Prostate gland (tissue), 2 donors: ENCODE results near the gene KLHL24. TPM values are rescaled to one million over a fixed set of nuclear protein-coding genes. Genes with fewer than 3 reads are reported as not detected.
"Not testable (repeated sequence)": the region's sequence is repeated elsewhere in the genome, so short reads cannot be mapped to it uniquely, and the experiment has no call there.

Experiments used
- DNase-seq: peaks from one replicate; pipeline ENCODE4 v3.0.0-alpha.2; 2019; ENCODE audit warnings: low spot score
- H3K27ac ChIP-seq, 2 donors: fragments of 200-600 bp; sonication (generic); 2 replicates each; pipeline ENCODE4 v1.5.1; 2017 to 2019
- H3K27me3 ChIP-seq: fragments of 200-600 bp; sonication (generic); replicated peaks from 2 replicates; pipeline ENCODE4 v1.5.1; 2019; ENCODE audit not compliant: insufficient read depth
- H3K36me3 ChIP-seq, 2 donors: fragments of 200-600 bp; sonication (generic); 1 replicate in 1 of 2; 2 replicates in 1 of 2; pipeline versions ENCODE4 v1.5.1 to v1.8.1; 2017 to 2019
- H3K4me1 ChIP-seq: fragments of 200-600 bp; sonication (generic); replicated peaks from 2 replicates; pipeline ENCODE4 v1.5.1; 2019
- H3K4me3 ChIP-seq, 2 donors: fragments of 200-600 bp; sonication (generic); 2 replicates each; pipeline ENCODE4 v1.5.1; 2017 to 2019
- H3K9me3 ChIP-seq: fragments of 200-600 bp; sonication (generic); 2 replicates; pipeline ENCODE4 v1.5.1; 2017
- POLR2A ChIP-seq: fragments of 450-650 bp; IDR thresholded peaks from one replicate; pipeline ENCODE4 v1.6.1; 2016; ENCODE audit warnings: antibody characterized with exemption, mild to moderate bottlenecking
- POLR2AphosphoS5 ChIP-seq: sonication (generic); formaldehyde crosslinking; IDR thresholded peaks from one replicate; pipeline ENCODE4 v1.6.1; 2017; ENCODE audit warnings: antibody characterized with exemption
- WGBS: methylation state at CpG from one replicate; pipeline ENCODE4 v1.1.5; 2018; 5-methylcytosine and 5-hydroxymethylcytosine counted together
- intact Hi-C: fragments of 100-400 bp; cut with DNase I; formaldehyde crosslinking; loops from one replicate; pipeline ENCODE4 v1.14.2; 2022
- total RNA-seq, 2 donors: library from RNA; depleted of rRNA; stranded (reverse); fragments of >200 nt; gene quantifications; one replicate each; pipeline ENCODE4 v1.1.0, GENCODE V29; 2016
- TF ChIP-seq, protein P1 (sequence below), 4 experiments: fragments of 200-600 bp in 2 of 4; fragments of 450-650 bp in 2 of 4; sonication (generic) in 2 of 4; IDR thresholded peaks; 1 replicate in 3 of 4; 2 replicates in 1 of 4; pipeline ENCODE4 v1.5.1; 2016 to 2019; ENCODE audit warnings: antibody characterized with exemption in 4 of 4, mild to moderate bottlenecking in 2 of 4, moderate library complexity in 2 of 4

The KLHL24 gene
- total RNA-seq, 2 donors from 2014 or later, result 69.5 to 79.2 TPM

DNA sequence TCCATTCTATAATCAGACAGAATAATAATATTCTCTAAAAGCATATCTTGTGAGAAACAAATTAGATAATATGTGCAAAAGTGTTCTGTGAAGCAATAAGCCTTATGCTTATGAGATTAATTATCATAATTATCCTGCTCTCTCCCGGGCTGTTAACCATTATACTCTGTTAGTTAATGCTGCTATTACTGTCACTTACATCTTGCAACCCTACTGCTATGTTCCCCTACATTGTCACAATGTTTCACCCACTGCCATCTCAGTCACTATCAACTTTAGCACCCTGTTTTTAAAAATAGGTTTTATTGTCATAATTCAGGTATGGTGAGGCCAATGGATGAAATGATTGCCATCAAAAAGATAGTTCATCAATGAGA is 15.2 kb upstream of the KLHL24 start:
- Histone ChIP-seq H3K27me3 (no peaks in the 10 kb centered on the region), H3K27ac (no peak overlapping the region), H3K4me1 (no peaks in the 10 kb centered on the region), H3K36me3 (no peaks in the 10 kb centered on the region), H3K4me3 (no peak overlapping the region), H3K9me3 (no peaks in the 10 kb centered on the region)
- TF ChIP-seq POLR2AphosphoS5 (no peak), POLR2A (no peak)
- TF ChIP-seq, protein P1, sequence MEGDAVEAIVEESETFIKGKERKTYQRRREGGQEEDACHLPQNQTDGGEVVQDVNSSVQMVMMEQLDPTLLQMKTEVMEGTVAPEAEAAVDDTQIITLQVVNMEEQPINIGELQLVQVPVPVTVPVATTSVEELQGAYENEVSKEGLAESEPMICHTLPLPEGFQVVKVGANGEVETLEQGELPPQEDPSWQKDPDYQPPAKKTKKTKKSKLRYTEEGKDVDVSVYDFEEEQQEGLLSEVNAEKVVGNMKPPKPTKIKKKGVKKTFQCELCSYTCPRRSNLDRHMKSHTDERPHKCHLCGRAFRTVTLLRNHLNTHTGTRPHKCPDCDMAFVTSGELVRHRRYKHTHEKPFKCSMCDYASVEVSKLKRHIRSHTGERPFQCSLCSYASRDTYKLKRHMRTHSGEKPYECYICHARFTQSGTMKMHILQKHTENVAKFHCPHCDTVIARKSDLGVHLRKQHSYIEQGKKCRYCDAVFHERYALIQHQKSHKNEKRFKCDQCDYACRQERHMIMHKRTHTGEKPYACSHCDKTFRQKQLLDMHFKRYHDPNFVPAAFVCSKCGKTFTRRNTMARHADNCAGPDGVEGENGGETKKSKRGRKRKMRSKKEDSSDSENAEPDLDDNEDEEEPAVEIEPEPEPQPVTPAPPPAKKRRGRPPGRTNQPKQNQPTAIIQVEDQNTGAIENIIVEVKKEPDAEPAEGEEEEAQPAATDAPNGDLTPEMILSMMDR (IDR thresholded peaks at IDR 0.05), result no peak
- no peak for DNase-seq
- 88% methylated on average over 1 of the region's 1 CpG for WGBS
- intact Hi-C loops, result no loop called here

DNA sequence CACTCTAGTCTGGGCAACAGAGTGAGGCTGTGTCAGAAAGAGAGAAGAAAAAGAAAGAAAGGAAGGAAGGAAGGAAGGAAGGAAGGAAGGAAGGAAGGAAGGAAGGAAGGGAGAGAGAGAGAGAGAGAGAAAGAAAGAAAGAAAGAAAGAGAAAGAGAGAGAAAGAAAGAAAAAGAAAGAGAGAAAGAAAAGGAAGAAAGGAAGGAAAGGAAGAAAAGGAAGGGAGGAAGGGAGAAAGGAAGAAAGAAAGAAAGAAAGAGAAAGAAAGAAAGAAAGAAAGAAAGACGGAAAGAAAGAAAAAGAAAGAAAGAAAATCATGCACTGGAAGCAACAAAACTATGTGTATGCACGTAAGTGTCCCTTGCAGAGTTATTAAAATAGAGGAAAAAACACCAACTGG is 12.9 kb upstream of the KLHL24 start:
- DNase-seq, H3K27ac ChIP-seq, H3K36me3 ChIP-seq, H3K4me3 ChIP-seq, intact Hi-C loops, H3K9me3 ChIP-seq, H3K27me3 ChIP-seq, H3K4me1 ChIP-seq: not testable (repeated sequence)
- 92% methylated on average over 2 of the region's 2 CpGs for WGBS

DNA sequence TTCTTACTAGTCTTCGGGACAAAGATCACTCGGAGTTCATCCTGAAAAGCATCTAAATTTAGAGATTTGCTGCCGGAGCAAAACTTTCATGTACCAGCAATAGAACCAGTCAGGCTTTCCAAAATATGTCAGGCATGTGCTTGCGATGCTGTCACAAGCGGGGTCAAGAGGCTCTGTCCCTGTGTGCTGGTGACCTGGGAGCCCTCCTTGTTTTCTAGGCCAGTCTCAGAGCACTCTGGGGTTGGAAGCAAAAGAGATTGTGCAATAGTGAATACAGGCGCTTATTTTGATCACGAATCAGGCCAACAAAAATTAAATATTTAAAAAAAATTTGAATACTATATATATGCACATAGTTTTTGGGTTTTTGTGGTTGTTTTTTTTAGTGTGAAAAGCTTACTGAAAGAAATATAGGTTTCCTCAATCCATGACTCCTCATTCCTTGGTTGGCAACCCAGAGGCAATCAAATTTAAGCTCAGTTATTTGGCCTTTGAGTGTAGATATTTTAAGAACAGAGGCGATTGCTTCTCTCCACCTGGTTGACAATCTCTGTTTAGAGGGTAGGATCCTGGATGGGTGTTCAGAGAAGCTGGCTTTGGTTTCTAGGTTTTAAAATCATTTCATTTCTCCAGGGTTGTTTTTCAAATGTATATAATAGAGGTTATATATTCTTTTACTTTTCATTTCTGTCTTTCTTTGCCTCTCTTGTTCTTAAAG is 8.4 kb upstream of the KLHL24 start:
- WGBS, result 55% methylated on average over 8 of the region's 8 CpGs
- no peaks in the 10 kb centered on the region for H3K27me3 ChIP-seq
- no peak for TF ChIP-seq POLR2AphosphoS5
- TF ChIP-seq POLR2A, result no peak
- TF ChIP-seq, protein P1 (IDR thresholded peaks at IDR 0.05), result no peak
- no peak overlapping the region for H3K27ac ChIP-seq
- no peaks in the 10 kb centered on the region for H3K9me3 ChIP-seq
- no peaks in the 10 kb centered on the region for H3K36me3 ChIP-seq
- intact Hi-C loops, result no loop called here
- no peak overlapping the region for H3K4me3 ChIP-seq
- H3K4me1 ChIP-seq, result no peaks in the 10 kb centered on the region
- DNase-seq, result no peak

DNA sequence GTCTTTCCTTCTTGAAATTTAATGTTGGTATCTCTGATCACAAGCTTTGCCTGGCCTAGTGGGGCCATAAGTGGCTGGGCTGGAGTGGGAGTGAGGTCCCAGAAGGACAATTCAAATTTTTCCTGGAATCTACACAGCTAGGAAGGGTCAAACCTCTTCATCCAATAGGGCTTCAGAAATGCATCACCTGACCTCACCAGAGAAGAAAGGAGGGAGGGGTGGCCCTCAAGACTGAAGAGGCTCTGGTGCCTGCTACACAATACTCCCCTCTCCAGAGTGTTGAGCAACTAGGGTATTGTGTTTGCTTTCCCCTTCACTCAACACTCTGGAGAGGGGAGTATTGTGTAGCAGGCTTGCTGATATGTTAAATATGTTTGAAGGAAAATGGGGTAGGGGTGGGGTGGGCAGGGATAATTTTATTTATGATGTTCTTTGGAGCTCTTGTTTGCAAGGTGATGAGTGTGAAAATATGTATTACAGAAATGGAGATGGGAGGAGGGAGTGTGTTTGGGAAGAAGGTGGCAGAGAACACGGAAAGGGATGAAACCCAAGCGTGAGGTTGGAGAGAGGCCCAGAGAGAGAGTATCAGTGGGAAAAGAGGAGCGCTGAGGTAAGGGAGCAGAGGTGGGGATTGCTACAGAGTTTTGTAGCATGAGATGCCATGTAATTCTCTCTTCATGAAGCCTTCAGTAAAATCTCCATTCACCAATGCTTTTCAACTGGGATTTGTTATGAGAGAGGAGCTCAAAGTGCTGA is 5.7 kb upstream of the KLHL24 start:
- intact Hi-C loops, result loop anchor here (10.0 kb wide), 1 partner anchor 155 kb away; no protein-coding TSS in a partner anchor
- 90% methylated on average over 3 of the region's 3 CpGs for WGBS

DNA sequence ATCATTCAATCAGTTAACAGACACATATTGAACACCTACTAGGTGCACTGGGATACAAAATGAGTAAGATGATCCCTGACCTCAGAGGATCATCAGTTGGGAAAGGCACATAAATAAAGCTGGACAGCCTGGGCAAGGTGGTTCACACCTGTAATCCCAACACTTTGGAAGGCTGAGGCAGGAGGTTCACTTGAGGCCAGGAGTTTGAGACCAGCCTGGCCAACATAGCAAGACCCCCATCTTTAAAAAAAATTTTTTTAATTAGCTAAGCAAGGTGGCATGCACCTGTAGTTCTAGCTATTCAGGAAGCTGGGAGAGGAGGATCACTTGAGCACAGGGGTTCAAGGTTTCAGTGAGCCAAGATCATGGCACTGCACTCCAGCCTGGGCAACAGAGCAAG is 3.7 kb upstream of the KLHL24 start:
- H3K27ac ChIP-seq, result no peak overlapping the region
- DNase-seq, result no peak
- intact Hi-C loops, result loop anchor here (10.0 kb wide), 1 partner anchor 157 kb away; no protein-coding TSS in a partner anchor
- peaks cover 3% of the 10 kb centered on the region for H3K4me1 ChIP-seq
- H3K4me3 ChIP-seq, result no peak overlapping the region
- H3K27me3 ChIP-seq, result no peaks in the 10 kb centered on the region
- H3K36me3 ChIP-seq, result no peaks in the 10 kb centered on the region
- no peak for TF ChIP-seq POLR2AphosphoS5
- TF ChIP-seq POLR2A, result no peak
- TF ChIP-seq, protein P1 (IDR thresholded peaks at IDR 0.05), result no peak
- no peaks in the 10 kb centered on the region for H3K9me3 ChIP-seq

More for the DNA sequence above, 5.7 kb upstream of the KLHL24 start:
- H3K27ac ChIP-seq, result no peak overlapping the region
- TF ChIP-seq POLR2AphosphoS5 (no peak), POLR2A (no peak)
- TF ChIP-seq, protein P1 (IDR thresholded peaks at IDR 0.05), result no peak
- no peaks in the 10 kb centered on the region for H3K36me3 ChIP-seq
- H3K27me3 ChIP-seq, result no peaks in the 10 kb centered on the region
- peaks cover under 1% of the 10 kb centered on the region for H3K4me1 ChIP-seq
- H3K9me3 ChIP-seq, result no peaks in the 10 kb centered on the region
- no peak overlapping the region for H3K4me3 ChIP-seq
- no peak for DNase-seq

DNA sequence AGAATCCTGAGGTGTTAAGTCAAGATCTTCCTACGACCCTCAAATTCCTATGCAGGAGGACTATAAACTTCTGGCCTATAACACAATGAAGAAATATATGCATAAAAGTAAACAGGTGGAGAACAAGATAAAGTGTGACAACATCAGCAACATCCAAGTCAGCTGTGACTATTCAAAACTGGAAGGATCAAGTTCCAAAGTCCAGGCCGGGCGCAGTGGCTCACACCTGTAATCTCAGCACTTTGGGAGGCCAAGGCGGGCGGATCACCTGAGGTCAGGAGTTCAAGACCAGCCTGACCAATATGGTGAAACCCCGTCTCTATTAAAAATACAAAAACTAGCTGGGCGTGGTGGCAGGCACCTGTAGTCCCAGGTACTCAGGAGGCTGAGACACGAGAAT is 2.7 kb upstream of the KLHL24 start:
- not testable (repeated sequence) for H3K36me3 ChIP-seq, H3K27ac ChIP-seq, H3K4me1 ChIP-seq, DNase-seq, H3K4me3 ChIP-seq, H3K9me3 ChIP-seq, H3K27me3 ChIP-seq
- intact Hi-C loops, result loop anchor here (10.0 kb wide), 1 partner anchor 158 kb away; no protein-coding TSS in a partner anchor
- WGBS, result 90% methylated on average over 8 of the region's 8 CpGs
